Choroid plexus epithelial cell (primary cell): Measurements from ENCODE around the gene TMEM131.
"Not testable (repeated sequence)": the region's sequence is repeated elsewhere in the genome, so short reads cannot be mapped to it uniquely, and the experiment has no call there.

Source experiments
- DNase-seq: peaks from one replicate; pipeline ENCODE4 v3.0.0-alpha.2; 2010; ENCODE audit warnings: low read depth
- H3K4me3 ChIP-seq: 2 replicates; pipeline ENCODE4 v1.5.1; 2011; ENCODE audit warnings: low read depth, mild to moderate bottlenecking, control low read depth, low read length, moderate library complexity
- CTCF ChIP-seq: conservative IDR thresholded peaks from 2 replicates; pipeline ENCODE4 v1.5.1; 2011; ENCODE audit warnings: low read depth, mild to moderate bottlenecking, control low read depth, inconsistent platforms, low read length, moderate library complexity

TMEM131 gene, protein sequence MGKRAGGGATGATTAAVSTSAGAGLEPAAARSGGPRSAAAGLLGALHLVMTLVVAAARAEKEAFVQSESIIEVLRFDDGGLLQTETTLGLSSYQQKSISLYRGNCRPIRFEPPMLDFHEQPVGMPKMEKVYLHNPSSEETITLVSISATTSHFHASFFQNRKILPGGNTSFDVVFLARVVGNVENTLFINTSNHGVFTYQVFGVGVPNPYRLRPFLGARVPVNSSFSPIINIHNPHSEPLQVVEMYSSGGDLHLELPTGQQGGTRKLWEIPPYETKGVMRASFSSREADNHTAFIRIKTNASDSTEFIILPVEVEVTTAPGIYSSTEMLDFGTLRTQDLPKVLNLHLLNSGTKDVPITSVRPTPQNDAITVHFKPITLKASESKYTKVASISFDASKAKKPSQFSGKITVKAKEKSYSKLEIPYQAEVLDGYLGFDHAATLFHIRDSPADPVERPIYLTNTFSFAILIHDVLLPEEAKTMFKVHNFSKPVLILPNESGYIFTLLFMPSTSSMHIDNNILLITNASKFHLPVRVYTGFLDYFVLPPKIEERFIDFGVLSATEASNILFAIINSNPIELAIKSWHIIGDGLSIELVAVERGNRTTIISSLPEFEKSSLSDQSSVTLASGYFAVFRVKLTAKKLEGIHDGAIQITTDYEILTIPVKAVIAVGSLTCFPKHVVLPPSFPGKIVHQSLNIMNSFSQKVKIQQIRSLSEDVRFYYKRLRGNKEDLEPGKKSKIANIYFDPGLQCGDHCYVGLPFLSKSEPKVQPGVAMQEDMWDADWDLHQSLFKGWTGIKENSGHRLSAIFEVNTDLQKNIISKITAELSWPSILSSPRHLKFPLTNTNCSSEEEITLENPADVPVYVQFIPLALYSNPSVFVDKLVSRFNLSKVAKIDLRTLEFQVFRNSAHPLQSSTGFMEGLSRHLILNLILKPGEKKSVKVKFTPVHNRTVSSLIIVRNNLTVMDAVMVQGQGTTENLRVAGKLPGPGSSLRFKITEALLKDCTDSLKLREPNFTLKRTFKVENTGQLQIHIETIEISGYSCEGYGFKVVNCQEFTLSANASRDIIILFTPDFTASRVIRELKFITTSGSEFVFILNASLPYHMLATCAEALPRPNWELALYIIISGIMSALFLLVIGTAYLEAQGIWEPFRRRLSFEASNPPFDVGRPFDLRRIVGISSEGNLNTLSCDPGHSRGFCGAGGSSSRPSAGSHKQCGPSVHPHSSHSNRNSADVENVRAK (N-terminal part only)

DNA sequence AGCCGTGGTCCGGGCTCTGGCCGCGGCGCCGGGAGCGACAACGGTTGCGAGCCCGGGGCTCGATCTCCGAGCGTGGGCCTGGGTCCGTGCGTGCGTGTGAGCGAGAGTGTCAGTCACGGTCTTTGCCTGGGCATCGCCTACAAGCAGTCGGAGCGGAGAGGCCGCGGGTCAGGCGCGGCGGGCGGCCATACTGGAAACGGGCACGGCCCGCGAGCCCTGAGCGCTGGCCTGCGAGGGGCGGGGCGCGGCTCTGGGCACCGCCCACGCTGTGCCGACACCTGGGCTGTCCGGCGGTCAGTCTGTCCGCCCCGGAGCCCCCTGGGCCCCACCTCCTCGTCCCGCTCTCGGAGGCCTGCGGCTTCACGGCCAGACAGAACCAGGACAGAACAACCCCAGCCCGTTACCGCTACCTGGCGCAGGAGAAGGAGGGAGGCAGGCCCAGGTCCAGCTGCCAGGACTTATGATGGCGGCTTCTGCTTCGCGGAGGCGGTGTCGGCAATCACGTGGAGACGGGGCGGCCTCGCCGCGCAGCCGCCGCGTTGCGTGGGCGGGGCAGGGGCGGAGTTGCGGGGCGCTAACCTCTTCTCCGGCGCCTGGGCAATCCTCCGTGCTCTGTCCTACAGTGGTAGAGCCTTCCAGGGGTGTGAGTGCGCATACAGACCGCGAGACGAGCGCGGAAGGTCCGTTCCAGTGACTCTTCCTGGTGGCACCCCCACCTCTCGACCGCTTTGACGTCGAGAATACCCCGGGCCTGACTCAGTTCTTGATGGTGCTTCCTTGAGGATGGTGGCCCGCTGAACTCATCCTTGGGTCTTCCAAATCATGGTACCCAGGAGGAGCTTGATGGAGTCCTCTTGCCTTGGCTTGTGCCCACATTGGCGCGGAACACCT lies at the start of gene TMEM131:
Gene TMEM131, minus strand, starts transcription at position 215 of the 891 bp plus-strand sequence. CDS start 286 bp downstream, outside the sequence.
- no peak for TF ChIP-seq CTCF
- DNase-seq: peak; percentile 95
- peak within 1 kb of the TSS; percentile 88 for H3K4me3 ChIP-seq

DNA sequence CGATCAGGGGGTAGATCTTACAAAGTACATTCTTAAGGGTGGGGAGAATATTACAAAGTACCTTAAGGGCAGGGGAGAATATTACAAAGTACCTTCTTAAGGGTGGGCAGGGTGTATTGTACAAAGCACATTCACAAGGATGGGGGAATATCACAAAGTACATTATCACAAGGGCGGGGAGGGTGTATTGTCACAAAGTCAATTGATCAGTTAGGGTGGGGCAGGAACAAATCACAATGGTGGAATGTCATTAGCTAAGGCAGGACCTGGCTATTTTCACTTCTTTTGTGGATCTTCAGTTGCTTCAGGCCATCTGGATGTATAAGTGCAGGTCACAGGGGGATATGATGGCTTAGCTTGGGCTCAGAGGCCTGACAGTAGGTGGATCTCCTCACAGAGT lies 49.0 kb upstream of the TMEM131 start:
- H3K4me3 ChIP-seq, DNase-seq: not testable (repeated sequence)

DNA sequence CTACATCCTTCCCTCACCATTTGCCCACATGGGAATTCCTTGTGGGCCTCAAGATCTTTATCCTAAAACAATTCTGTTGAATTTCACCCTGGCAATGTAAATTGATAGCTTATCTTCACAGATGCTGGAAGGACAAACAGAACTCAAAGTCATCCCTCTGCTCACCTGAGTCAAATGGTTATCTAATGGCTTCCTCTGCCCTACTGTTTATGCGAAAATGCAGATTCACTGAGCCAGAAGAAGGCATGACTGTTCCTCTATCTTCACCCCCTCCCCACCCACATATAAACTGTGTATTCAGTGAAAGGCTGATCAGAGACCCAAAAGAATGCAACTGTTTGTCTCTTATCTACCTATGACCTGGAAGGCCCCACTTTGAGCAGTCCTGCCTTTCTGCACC lies 47.4 kb upstream of the TMEM131 start:
- DNase-seq: no peak
- H3K4me3 ChIP-seq: no peak overlapping the region
- TF ChIP-seq CTCF: no peak

GRCh38 chr2:98040331-98040939 lies 44.7 kb upstream of the TMEM131 start:
- no peak overlapping the region for H3K4me3 ChIP-seq
- no peak for TF ChIP-seq CTCF
- no peak for DNase-seq

GRCh38 chr2:98039085-98039756 lies 43.5 kb upstream of the TMEM131 start:
- DNase-seq: no peak
- no peak for TF ChIP-seq CTCF
- H3K4me3 ChIP-seq: no peak overlapping the region

DNA sequence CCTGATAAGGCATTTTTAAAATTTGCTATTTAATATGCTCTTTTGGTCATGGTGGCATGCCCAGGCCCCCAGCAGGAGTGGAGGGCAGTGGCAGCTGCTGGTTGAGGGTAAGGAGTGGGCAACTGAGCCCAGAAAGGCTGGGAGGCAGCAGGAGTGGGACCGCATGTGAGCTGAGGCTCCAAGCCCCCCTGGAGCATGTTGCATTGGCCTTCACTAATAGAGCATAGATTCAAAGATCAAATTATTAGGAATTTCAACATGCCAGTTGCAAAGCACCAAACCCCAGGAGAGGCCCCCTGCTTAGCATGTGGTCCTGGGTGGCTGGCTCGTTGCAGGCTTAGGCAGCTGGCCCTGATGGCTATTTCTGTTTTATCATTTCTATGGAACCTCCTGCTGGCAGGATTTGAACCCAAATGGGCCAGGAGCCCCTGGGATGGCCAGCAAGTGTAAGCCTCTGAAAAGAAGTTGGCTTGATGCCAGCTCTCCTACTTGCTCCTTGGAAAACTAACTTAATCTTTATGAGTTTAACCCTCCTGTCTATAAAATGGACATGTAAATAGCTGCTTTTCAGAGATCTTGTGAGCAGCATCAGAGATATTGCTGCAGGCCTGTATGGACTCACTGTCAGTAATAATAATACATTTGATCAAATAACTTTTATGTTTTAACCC lies 42.1 kb upstream of the TMEM131 start:
- no peak for TF ChIP-seq CTCF
- no peak overlapping the region for H3K4me3 ChIP-seq
- DNase-seq: no peak
